SK-N-SH (cell line): Measurements from ENCODE around the gene NDUFB2. TPM values are rescaled to one million over a fixed set of nuclear protein-coding genes. Genes with fewer than 3 reads are reported as not detected.
A peak's percentile ranks its signal among the peaks of the same experiment; 100 is the strongest.

Experiments
- CTCF ChIA-PET: fragments of 300-600, 350-600 bp; formaldehyde crosslinking; extraction: SDS; loops from one replicate; lab custom pipeline; 2021; lab: Yijun Ruan, JAX
- POLR2A ChIA-PET: fragments of 350-600 bp; sonication (Branson Sonifier 250); formaldehyde crosslinking; extraction: SDS; loops from one replicate; lab custom pipeline; 2020; ENCODE audit warnings: antibody characterized with exemption, inconsistent platforms; lab: Yijun Ruan, JAX
- DNase-seq: peaks from one replicate; pipeline ENCODE4 v3.0.0; 2012
- H2AFZ ChIP-seq: fragments of 200-600 bp; sonication (generic); 2 replicates; pipeline ENCODE4 v1.8.1; 2016; ENCODE audit warnings: antibody characterized with exemption, mild to moderate bottlenecking, low read depth
- H3F3A ChIP-seq: fragments of 200-600 bp; sonication (generic); replicated peaks from 2 replicates; pipeline ENCODE3; 2016; ENCODE audit warnings: antibody characterized with exemption, mild to moderate bottlenecking; ENCODE audit not compliant: insufficient read depth
- H3K27ac ChIP-seq, 2 experiments: fragments of 200-500 bp in 1 of 2; fragments of 200-600 bp in 1 of 2; sonication (Bioruptor generic) in 1 of 2; sonication (generic), shearing (Covaris generic) in 1 of 2; 2 replicates each; pipeline versions ENCODE4 v1.5.1 to v1.6.1; 2014 to 2016; ENCODE audit warnings: low read depth in 2 of 2, inconsistent platforms in 1 of 2, low read length in 1 of 2, mild to moderate bottlenecking in 1 of 2, mixed read lengths in 1 of 2
- H3K27me3 ChIP-seq: fragments of 200-600 bp; sonication (generic), shearing (Covaris generic); 2 replicates; pipeline ENCODE4 v1.6.1; 2016; ENCODE audit warnings: mixed run types; ENCODE audit not compliant: insufficient read depth
- H3K36me3 ChIP-seq, 2 experiments: fragments of 200-500 bp in 1 of 2; fragments of 200-600 bp in 1 of 2; sonication (Bioruptor generic) in 1 of 2; sonication (generic) in 1 of 2; replicated peaks in 1 of 2; 2 replicates each; pipeline versions ENCODE3 to v1.5.1; 2014 to 2016; ENCODE audit warnings: low read length in 1 of 2, mild to moderate bottlenecking in 1 of 2; ENCODE audit not compliant: insufficient read depth in 2 of 2, control insufficient read depth in 1 of 2
- H3K4me1 ChIP-seq, 2 experiments: fragments of 200-500 bp in 1 of 2; fragments of 200-600 bp in 1 of 2; sonication (Bioruptor generic) in 1 of 2; sonication (generic), shearing (Covaris generic) in 1 of 2; 2 replicates each; pipeline versions ENCODE4 v1.5.1 to v1.6.1; 2014 to 2016; ENCODE audit warnings: low read depth in 1 of 2, low read length in 1 of 2, mixed run types in 1 of 2; ENCODE audit not compliant: insufficient read depth in 2 of 2, control insufficient read depth in 1 of 2
- H3K4me2 ChIP-seq: fragments of 200-600 bp; sonication (generic), shearing (Covaris generic); 2 replicates; pipeline ENCODE4 v1.6.1; 2017; ENCODE audit warnings: mixed run types
- H3K4me3 ChIP-seq, 2 experiments: fragments of 200-500 bp in 1 of 2; fragments of 200-600 bp in 1 of 2; sonication (Bioruptor generic) in 1 of 2; sonication (generic), shearing (Covaris generic) in 1 of 2; 2 replicates each; pipeline versions ENCODE4 v1.5.1 to v1.8.1; 2014 to 2016; ENCODE audit warnings: low read depth in 2 of 2, inconsistent platforms in 1 of 2, low read length in 1 of 2, mild to moderate bottlenecking in 1 of 2, mixed read lengths in 1 of 2, moderate library complexity in 1 of 2
- H3K79me2 ChIP-seq: fragments of 200-600 bp; sonication (generic); 2 replicates; pipeline ENCODE4 v1.8.1; 2017; ENCODE audit warnings: mild to moderate bottlenecking; ENCODE audit not compliant: insufficient read depth
- H3K9ac ChIP-seq: fragments of 200-600 bp; sonication (generic); 2 replicates; pipeline ENCODE4 v1.6.1; 2017; ENCODE audit warnings: mixed run types
- H3K9me2 ChIP-seq: fragments of 200-600 bp; sonication (generic); 2 replicates; pipeline ENCODE4 v1.6.1; 2017; ENCODE audit warnings: mixed run types
- H3K9me3 ChIP-seq: fragments of 200-600 bp; sonication (generic); 2 replicates; pipeline ENCODE4 v1.6.1; 2017; ENCODE audit warnings: mixed run types, mild to moderate bottlenecking, moderate library complexity
- H4K20me1 ChIP-seq: fragments of 200-600 bp; sonication (generic); 2 replicates; pipeline ENCODE4 v1.6.1; 2017; ENCODE audit warnings: mild to moderate bottlenecking, mixed run types; ENCODE audit not compliant: insufficient read depth
- CHD2 ChIP-seq: fragments of 150-350 bp; IDR thresholded peaks from 2 replicates; pipeline ENCODE4 v1.6.1; 2018; ENCODE audit warnings: low read length; ENCODE audit not compliant: partially characterized antibody
- EP300 ChIP-seq, 2 experiments: IDR thresholded peaks; 2 replicates each; pipeline versions ENCODE4 v1.4.0 to v1.6.1; 2012; ENCODE audit warnings: borderline replicate concordance in 1 of 2, low read depth in 1 of 2, low read length in 1 of 2
- EZH2phosphoT487 ChIP-seq: fragments of 200-600 bp; sonication (generic); IDR thresholded peaks from 2 replicates; pipeline ENCODE4 v1.6.1; 2017; ENCODE audit warnings: low read depth, mixed run types, mild to moderate bottlenecking, antibody characterized with exemption, moderate library complexity, borderline replicate concordance
- FOXJ3 ChIP-seq: sonication (generic); formaldehyde crosslinking; IDR thresholded peaks from 2 replicates; pipeline ENCODE4 v1.5.1; 2020; ENCODE audit warnings: mild to moderate bottlenecking, missing genetic modification reagents
- FOXM1 ChIP-seq: IDR thresholded peaks from 2 replicates; pipeline ENCODE4 v1.4.0; 2012; ENCODE audit warnings: low read depth, mild to moderate bottlenecking
- GABPA ChIP-seq: IDR thresholded peaks from 2 replicates; pipeline ENCODE4 v1.4.0; 2012; ENCODE audit warnings: low read depth, mild to moderate bottlenecking
- GATA2 ChIP-seq: sonication (generic); formaldehyde crosslinking; IDR thresholded peaks from 2 replicates; pipeline ENCODE4 v1.5.0; 2020; ENCODE audit warnings: mild to moderate bottlenecking, missing genetic modification reagents
- IRF3 ChIP-seq: fragments of 150-350 bp; IDR thresholded peaks from 2 replicates; pipeline ENCODE4 v1.6.1; 2016; ENCODE audit warnings: mild to moderate bottlenecking, low read depth, low read length
- JUND ChIP-seq: IDR thresholded peaks from 2 replicates; pipeline ENCODE4 v1.4.0; 2012
- MEF2A ChIP-seq: IDR thresholded peaks from 2 replicates; pipeline ENCODE4 v1.4.0; 2012; ENCODE audit warnings: low read depth, borderline replicate concordance
- MXI1 ChIP-seq: IDR thresholded peaks from 2 replicates; pipeline ENCODE4 v1.6.1; 2012; ENCODE audit warnings: mild to moderate bottlenecking, low read depth, low read length, improper control_type of control experiment
- NRF1 ChIP-seq: IDR thresholded peaks from 2 replicates; pipeline ENCODE4 v1.6.1; 2012; ENCODE audit warnings: low read depth, mild to moderate bottlenecking, low read length
- POLR2AphosphoS5 ChIP-seq: IDR thresholded peaks from 2 replicates; pipeline ENCODE4 v1.6.1; 2012; ENCODE audit warnings: low read depth, low read length
- RAD21 ChIP-seq: IDR thresholded peaks from 2 replicates; pipeline ENCODE4 v1.6.1; 2012; ENCODE audit warnings: mild to moderate bottlenecking, low read length
- RCOR1 ChIP-seq: fragments of 150-350 bp; IDR thresholded peaks from 2 replicates; pipeline ENCODE4 v1.6.1; 2017; ENCODE audit warnings: antibody characterized with exemption, low read length
- RFX5 ChIP-seq: IDR thresholded peaks from 2 replicates; pipeline ENCODE4 v1.6.1; 2012; ENCODE audit warnings: mild to moderate bottlenecking, improper control_type of control experiment, low read length
- RXRA ChIP-seq: IDR thresholded peaks from 2 replicates; pipeline ENCODE4 v1.4.0; 2012; ENCODE audit warnings: low read depth, mild to moderate bottlenecking, borderline replicate concordance
- SIN3A ChIP-seq: IDR thresholded peaks from 2 replicates; pipeline ENCODE4 v1.6.1; 2012; ENCODE audit warnings: low read depth, mild to moderate bottlenecking, low read length, moderate library complexity, borderline replicate concordance
- TAF1 ChIP-seq: IDR thresholded peaks from 2 replicates; pipeline ENCODE4 v1.6.1; 2012; ENCODE audit warnings: low read depth, mild to moderate bottlenecking, low read length, moderate library complexity, borderline replicate concordance
- TCF12 ChIP-seq: IDR thresholded peaks from 2 replicates; pipeline ENCODE4 v1.4.0; 2012
- TEAD4 ChIP-seq: IDR thresholded peaks from 2 replicates; pipeline ENCODE4 v1.4.0; 2012; ENCODE audit warnings: mild to moderate bottlenecking, borderline replicate concordance; ENCODE audit not compliant: insufficient read depth
- YY1 ChIP-seq: IDR thresholded peaks from 2 replicates; pipeline ENCODE4 v1.4.0; 2012; ENCODE audit warnings: low read depth, mild to moderate bottlenecking
- WGBS: methylation state at CpG from one replicate; pipeline ENCODE4 v1.1.6; 2017; ENCODE audit warnings: low lambda C conversion rate; 5-methylcytosine and 5-hydroxymethylcytosine counted together
- polyA plus RNA-seq, 3 experiments: library from polyadenylated mRNA; depleted of rRNA; stranded (reverse); fragments of >200 nt; gene quantifications; 2 replicates each; pipeline ENCODE4 v1.2.3, GENCODE V29; 2012
- TF ChIP-seq, protein P1 (sequence below): fragments of 200-600 bp; sonication (generic); IDR thresholded peaks from 2 replicates; pipeline ENCODE4 v1.6.1; 2017; ENCODE audit warnings: antibody characterized with exemption, mild to moderate bottlenecking, moderate library complexity
- TF ChIP-seq, protein P2 (sequence below): IDR thresholded peaks from 2 replicates; pipeline ENCODE4 v1.4.0; 2012; ENCODE audit warnings: low read depth, borderline replicate concordance
- TF ChIP-seq, protein P3 (sequence below): IDR thresholded peaks from 2 replicates; pipeline ENCODE4 v1.4.0; 2012; ENCODE audit warnings: low read depth, borderline replicate concordance
- TF ChIP-seq, protein P4 (sequence below): IDR thresholded peaks from 2 replicates; pipeline ENCODE4 v1.4.0; 2012; ENCODE audit warnings: low read depth

The NDUFB2 gene
- polyA plus RNA-seq, 1 of the 3 experiments (the other 2 are of a cell fraction), result 1,214 TPM

DNA sequence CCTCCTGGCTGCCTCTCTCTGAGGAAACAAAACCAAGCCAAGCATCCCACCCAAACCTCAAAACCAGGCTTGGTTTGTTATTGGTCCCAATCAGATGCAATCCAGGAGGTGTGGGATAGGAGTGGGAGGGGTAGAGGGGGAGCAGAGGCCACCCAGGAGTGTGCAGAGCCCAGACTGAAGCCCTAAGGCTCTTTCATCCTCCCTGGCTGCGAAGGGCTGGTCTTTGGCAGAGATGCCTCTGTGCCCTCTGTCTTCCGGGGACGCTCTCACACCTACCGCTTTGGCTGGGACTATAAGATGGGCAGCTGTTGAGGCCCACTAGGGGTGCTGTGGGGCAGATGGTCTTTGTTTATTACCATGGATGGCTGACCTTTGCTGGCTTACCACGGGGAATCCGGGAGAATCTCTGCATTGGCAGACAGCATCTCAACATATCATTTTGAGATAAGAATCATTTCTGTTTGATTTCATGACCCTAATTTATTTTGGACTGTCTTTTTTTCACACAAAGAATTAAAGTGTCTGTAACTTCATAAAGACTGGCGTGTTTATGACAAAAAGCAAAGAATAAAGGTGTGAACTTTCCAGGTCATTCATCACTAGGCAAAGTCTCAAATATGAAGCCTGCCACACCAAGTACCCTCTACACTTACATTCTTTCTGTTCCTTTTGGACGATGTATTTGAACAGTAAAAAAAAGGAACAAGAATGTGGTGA is 49.4 kb upstream of the NDUFB2 start:
- H3F3A ChIP-seq, result peaks cover 7% of the 10 kb centered on the region
- peak; percentile 90 for DNase-seq
- CTCF ChIA-PET, result interaction anchor here (0.9 to 20.3 kb wide), 13 partner anchors 14 to 171 kb away, joined by 3 to 433 read pairs (median 4); no protein-coding TSS in a partner anchor
- H3K4me2 ChIP-seq, result no peak overlapping the region
- no peaks in the 10 kb centered on the region for H3K79me2 ChIP-seq
- peaks cover 0 to 11% of the 10 kb centered on the region in 2 experiments; a peak in 2 of 4 replicates for H3K4me1 ChIP-seq
- H2AFZ ChIP-seq, result peak overlapping the region; percentile 55; the same call in 1 of the 2 replicates
- H3K9me2 ChIP-seq, result no peaks in the 10 kb centered on the region
- H3K4me3 ChIP-seq, result no peak overlapping the region
- H3K36me3 ChIP-seq, result no peaks in the 10 kb centered on the region
- no peaks in the 10 kb centered on the region for H3K9me3 ChIP-seq
- no peak overlapping the region for H3K9ac ChIP-seq
- H4K20me1 ChIP-seq, result no peaks in the 10 kb centered on the region
- H3K27me3 ChIP-seq, result no peaks in the 10 kb centered on the region
- H3K27ac ChIP-seq, result no peak overlapping the region; a peak in 1 of 4 replicates
- WGBS, result 30% methylated on average over 8 of the region's 8 CpGs
- POLR2A ChIA-PET, result interaction anchor here (0.8 to 1.0 kb wide), 2 partner anchors 129 to 904 kb away, joined by 5 read pairs; partner anchors contain the start of gene AGK
- TF ChIP-seq EZH2phosphoT487 (no peak), RAD21 (peak; percentile 57), GABPA (no peak; the same call in 1 of the 2 replicates), RCOR1 (peak; percentile 49; the same call in 1 of the 2 replicates), TAF1 (no peak), MXI1 (peak; percentile 73; the same call in 1 of the 2 replicates), FOXM1 (no peak), EP300 (IDR thresholded peaks at IDR 0.05; ENCODE audit: borderline replicate concordance in 1 of 2, low read depth in 1 of 2, low read length in 1 of 2) (peak in 1 of 2 experiments; percentile 19; a peak in 1 of 4 replicates), TEAD4 (no peak), CHD2 (peak; percentile 33), GATA2 (CRISPR knock-in tag) (no peak; the same call in 1 of the 2 replicates), IRF3 (no peak), TCF12 (peak; percentile 46; the same call in 1 of the 2 replicates), RFX5 (0 out of 2 replicates have a peak, but pooled peaks have one; percentile 42), FOXJ3 (CRISPR knock-in tag) (peak; percentile 81), MEF2A (no peak), JUND (no peak), POLR2AphosphoS5 (no peak), SIN3A (no peak), YY1 (no peak), NRF1 (no peak), RXRA (no peak)
- TF ChIP-seq, protein P1, sequence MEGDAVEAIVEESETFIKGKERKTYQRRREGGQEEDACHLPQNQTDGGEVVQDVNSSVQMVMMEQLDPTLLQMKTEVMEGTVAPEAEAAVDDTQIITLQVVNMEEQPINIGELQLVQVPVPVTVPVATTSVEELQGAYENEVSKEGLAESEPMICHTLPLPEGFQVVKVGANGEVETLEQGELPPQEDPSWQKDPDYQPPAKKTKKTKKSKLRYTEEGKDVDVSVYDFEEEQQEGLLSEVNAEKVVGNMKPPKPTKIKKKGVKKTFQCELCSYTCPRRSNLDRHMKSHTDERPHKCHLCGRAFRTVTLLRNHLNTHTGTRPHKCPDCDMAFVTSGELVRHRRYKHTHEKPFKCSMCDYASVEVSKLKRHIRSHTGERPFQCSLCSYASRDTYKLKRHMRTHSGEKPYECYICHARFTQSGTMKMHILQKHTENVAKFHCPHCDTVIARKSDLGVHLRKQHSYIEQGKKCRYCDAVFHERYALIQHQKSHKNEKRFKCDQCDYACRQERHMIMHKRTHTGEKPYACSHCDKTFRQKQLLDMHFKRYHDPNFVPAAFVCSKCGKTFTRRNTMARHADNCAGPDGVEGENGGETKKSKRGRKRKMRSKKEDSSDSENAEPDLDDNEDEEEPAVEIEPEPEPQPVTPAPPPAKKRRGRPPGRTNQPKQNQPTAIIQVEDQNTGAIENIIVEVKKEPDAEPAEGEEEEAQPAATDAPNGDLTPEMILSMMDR, result peak; percentile 74
- TF ChIP-seq, protein P2, sequence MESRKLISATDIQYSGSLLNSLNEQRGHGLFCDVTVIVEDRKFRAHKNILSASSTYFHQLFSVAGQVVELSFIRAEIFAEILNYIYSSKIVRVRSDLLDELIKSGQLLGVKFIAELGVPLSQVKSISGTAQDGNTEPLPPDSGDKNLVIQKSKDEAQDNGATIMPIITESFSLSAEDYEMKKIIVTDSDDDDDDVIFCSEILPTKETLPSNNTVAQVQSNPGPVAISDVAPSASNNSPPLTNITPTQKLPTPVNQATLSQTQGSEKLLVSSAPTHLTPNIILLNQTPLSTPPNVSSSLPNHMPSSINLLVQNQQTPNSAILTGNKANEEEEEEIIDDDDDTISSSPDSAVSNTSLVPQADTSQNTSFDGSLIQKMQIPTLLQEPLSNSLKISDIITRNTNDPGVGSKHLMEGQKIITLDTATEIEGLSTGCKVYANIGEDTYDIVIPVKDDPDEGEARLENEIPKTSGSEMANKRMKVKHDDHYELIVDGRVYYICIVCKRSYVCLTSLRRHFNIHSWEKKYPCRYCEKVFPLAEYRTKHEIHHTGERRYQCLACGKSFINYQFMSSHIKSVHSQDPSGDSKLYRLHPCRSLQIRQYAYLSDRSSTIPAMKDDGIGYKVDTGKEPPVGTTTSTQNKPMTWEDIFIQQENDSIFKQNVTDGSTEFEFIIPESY, result no peak
- TF ChIP-seq, protein P3, sequence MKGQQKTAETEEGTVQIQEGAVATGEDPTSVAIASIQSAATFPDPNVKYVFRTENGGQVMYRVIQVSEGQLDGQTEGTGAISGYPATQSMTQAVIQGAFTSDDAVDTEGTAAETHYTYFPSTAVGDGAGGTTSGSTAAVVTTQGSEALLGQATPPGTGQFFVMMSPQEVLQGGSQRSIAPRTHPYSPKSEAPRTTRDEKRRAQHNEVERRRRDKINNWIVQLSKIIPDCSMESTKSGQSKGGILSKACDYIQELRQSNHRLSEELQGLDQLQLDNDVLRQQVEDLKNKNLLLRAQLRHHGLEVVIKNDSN, result no peak
- TF ChIP-seq, protein P4, sequence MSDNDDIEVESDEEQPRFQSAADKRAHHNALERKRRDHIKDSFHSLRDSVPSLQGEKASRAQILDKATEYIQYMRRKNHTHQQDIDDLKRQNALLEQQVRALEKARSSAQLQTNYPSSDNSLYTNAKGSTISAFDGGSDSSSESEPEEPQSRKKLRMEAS, result peak; percentile 63; the same call in 1 of the 2 replicates
